ENCODE results near the gene GPAT3.
"Not testable (repeated sequence)": the region's sequence is repeated elsewhere in the genome, so short reads cannot be mapped to it uniquely, and the experiment has no call there.

Gene GPAT3

GRCh38 chr4:83618431-83618830 is 82.5 kb downstream of the GPAT3 start:
- H3K9ac ChIP-seq (ENCODE audit: low read length): no peak overlapping the region
- no peak overlapping the region for H3K4me2 ChIP-seq (ENCODE audit: low read length)
- no peaks in the 10 kb centered on the region for H3K9me2 ChIP-seq (ENCODE audit: low read depth, low read length)
- TF ChIP-seq CTCF (IDR thresholded peaks at IDR 0.05; ENCODE audit: low read length) (no peak), EZH2 (IDR thresholded peaks at IDR 0.05; ENCODE audit: borderline replicate concordance, low read length) (no peak)
- no peaks in the 10 kb centered on the region for H3K79me2 ChIP-seq (ENCODE audit: insufficient read depth, low read length)
- H3K36me3 ChIP-seq (ENCODE audit: insufficient read depth, low read length): no peaks in the 10 kb centered on the region
- H3K27me3 ChIP-seq (ENCODE audit: insufficient read depth, low read length): no peaks in the 10 kb centered on the region
- no peaks in the 10 kb centered on the region for H4K20me1 ChIP-seq (ENCODE audit: insufficient read depth, low read length)
- H2AFZ ChIP-seq (ENCODE audit: low read length): no peak overlapping the region
- no peaks in the 10 kb centered on the region; the same call in 1 of the 2 replicates for H3K9me3 ChIP-seq (ENCODE audit: low read length)
- H3K27ac ChIP-seq (ENCODE audit: low read depth, low read length, poor library complexity, severe bottlenecking): no peak overlapping the region
- H3K4me1 ChIP-seq (ENCODE audit: insufficient read depth, low read length, severe bottlenecking): no peaks in the 10 kb centered on the region
- no peak overlapping the region for H3K4me3 ChIP-seq (ENCODE audit: low read depth, low read length, poor library complexity, severe bottlenecking)
- no peaks in the 10 kb centered on the region for H3F3A ChIP-seq (ENCODE audit: insufficient read depth, low read length)

GRCh38 chr4:83618991-83619645 is 83.2 kb downstream of the GPAT3 start:
- no peaks in the 10 kb centered on the region for H3K79me2 ChIP-seq (ENCODE audit: insufficient read depth, low read length)
- no peak overlapping the region for H2AFZ ChIP-seq (ENCODE audit: low read length)
- H3K36me3 ChIP-seq (ENCODE audit: insufficient read depth, low read length): no peaks in the 10 kb centered on the region
- no peak overlapping the region for H3K4me2 ChIP-seq (ENCODE audit: low read length)
- no peaks in the 10 kb centered on the region for H3K27me3 ChIP-seq (ENCODE audit: insufficient read depth, low read length)
- H3K4me1 ChIP-seq (ENCODE audit: insufficient read depth, low read length, severe bottlenecking): no peaks in the 10 kb centered on the region
- no peaks in the 10 kb centered on the region for H3F3A ChIP-seq (ENCODE audit: insufficient read depth, low read length)
- no peak overlapping the region for H3K27ac ChIP-seq (ENCODE audit: low read depth, low read length, poor library complexity, severe bottlenecking)
- no peak overlapping the region for H3K4me3 ChIP-seq (ENCODE audit: low read depth, low read length, poor library complexity, severe bottlenecking)
- H4K20me1 ChIP-seq (ENCODE audit: insufficient read depth, low read length): no peaks in the 10 kb centered on the region
- TF ChIP-seq EZH2 (IDR thresholded peaks at IDR 0.05; ENCODE audit: borderline replicate concordance, low read length): no peak
- TF ChIP-seq CTCF (IDR thresholded peaks at IDR 0.05; ENCODE audit: low read length): no peak
- no peak overlapping the region for H3K9ac ChIP-seq (ENCODE audit: low read length)
- H3K9me2 ChIP-seq (ENCODE audit: low read depth, low read length): no peaks in the 10 kb centered on the region
- H3K9me3 ChIP-seq (ENCODE audit: low read length): no peaks in the 10 kb centered on the region; the same call in 1 of the 2 replicates

GRCh38 chr4:83622127-83622526 is 86.2 kb downstream of the GPAT3 start:
- H3K79me2 ChIP-seq (ENCODE audit: insufficient read depth, low read length); H3K9me2 ChIP-seq (ENCODE audit: low read depth, low read length); H2AFZ ChIP-seq (ENCODE audit: low read length); H3K27ac ChIP-seq (ENCODE audit: low read depth, low read length, poor library complexity, severe bottlenecking); H3K4me1 ChIP-seq (ENCODE audit: insufficient read depth, low read length, severe bottlenecking); H3K36me3 ChIP-seq (ENCODE audit: insufficient read depth, low read length); H3K4me3 ChIP-seq (ENCODE audit: low read depth, low read length, poor library complexity, severe bottlenecking); H3K27me3 ChIP-seq (ENCODE audit: insufficient read depth, low read length); H3K9me3 ChIP-seq (ENCODE audit: low read length); H3K9ac ChIP-seq (ENCODE audit: low read length); H4K20me1 ChIP-seq (ENCODE audit: insufficient read depth, low read length); H3K4me2 ChIP-seq (ENCODE audit: low read length); H3F3A ChIP-seq (ENCODE audit: insufficient read depth, low read length): not testable (repeated sequence)

GRCh38 chr4:83625821-83626220 is 89.9 kb downstream of the GPAT3 start:
- H3K27ac ChIP-seq (ENCODE audit: low read depth, low read length, poor library complexity, severe bottlenecking): no peak overlapping the region
- H3K9ac ChIP-seq (ENCODE audit: low read length): no peak overlapping the region
- TF ChIP-seq CTCF (IDR thresholded peaks at IDR 0.05; ENCODE audit: low read length): no peak
- TF ChIP-seq EZH2 (IDR thresholded peaks at IDR 0.05; ENCODE audit: borderline replicate concordance, low read length): no peak
- H3F3A ChIP-seq (ENCODE audit: insufficient read depth, low read length): no peaks in the 10 kb centered on the region
- no peaks in the 10 kb centered on the region for H3K4me1 ChIP-seq (ENCODE audit: insufficient read depth, low read length, severe bottlenecking)
- no peaks in the 10 kb centered on the region for H3K79me2 ChIP-seq (ENCODE audit: insufficient read depth, low read length)
- no peaks in the 10 kb centered on the region for H3K9me3 ChIP-seq (ENCODE audit: low read length)
- no peak overlapping the region for H3K4me2 ChIP-seq (ENCODE audit: low read length)
- no peak overlapping the region for H3K4me3 ChIP-seq (ENCODE audit: low read depth, low read length, poor library complexity, severe bottlenecking)
- no peak overlapping the region for H2AFZ ChIP-seq (ENCODE audit: low read length)
- no peaks in the 10 kb centered on the region for H4K20me1 ChIP-seq (ENCODE audit: insufficient read depth, low read length)
- H3K36me3 ChIP-seq (ENCODE audit: insufficient read depth, low read length): no peaks in the 10 kb centered on the region
- H3K27me3 ChIP-seq (ENCODE audit: insufficient read depth, low read length): no peaks in the 10 kb centered on the region
- H3K9me2 ChIP-seq (ENCODE audit: low read depth, low read length): no peaks in the 10 kb centered on the region
